GM23248 (cell line): ENCODE measurements around the gene GRIK5. TPM values are rescaled to one million over a fixed set of nuclear protein-coding genes. Genes with fewer than 3 reads are reported as not detected.

Experiments
- DNase-seq: peaks from one replicate; pipeline ENCODE4 v3.0.0-alpha.2; 2015
- H2AFZ ChIP-seq: fragments of 200-600 bp; sonication (generic); 2 replicates; pipeline ENCODE4 v1.6.1; 2016; ENCODE audit warnings: antibody characterized with exemption
- H3F3A ChIP-seq: fragments of 200-600 bp; sonication (generic); 2 replicates; pipeline ENCODE4 v1.6.1; 2016; ENCODE audit warnings: mild to moderate bottlenecking, antibody characterized with exemption, mixed run types; ENCODE audit not compliant: insufficient read depth
- H3K27ac ChIP-seq: fragments of 200-600 bp; sonication (generic); 2 replicates; pipeline ENCODE4 v1.5.1; 2016; ENCODE audit warnings: mild to moderate bottlenecking
- H3K27me3 ChIP-seq: fragments of 200-600 bp; sonication (generic); replicated peaks from 2 replicates; pipeline ENCODE4 v1.6.1; 2016; ENCODE audit warnings: mild to moderate bottlenecking; ENCODE audit not compliant: insufficient read depth
- H3K36me3 ChIP-seq: fragments of 200-600 bp; sonication (generic); 2 replicates; pipeline ENCODE4 v1.6.1; 2016; ENCODE audit warnings: low read depth, mild to moderate bottlenecking
- H3K4me1 ChIP-seq: fragments of 200-600 bp; sonication (generic); 2 replicates; pipeline ENCODE4 v1.6.1; 2016; ENCODE audit warnings: mild to moderate bottlenecking; ENCODE audit not compliant: insufficient read depth
- H3K4me2 ChIP-seq: fragments of 200-600 bp; sonication (generic); one replicate; pipeline ENCODE4 v1.6.1; 2016; ENCODE audit warnings: mild to moderate bottlenecking; ENCODE audit not compliant: unreplicated experiment
- H3K4me3 ChIP-seq: fragments of 200-600 bp; sonication (generic); 2 replicates; pipeline ENCODE4 v1.5.1; 2016; ENCODE audit warnings: mild to moderate bottlenecking
- H3K79me2 ChIP-seq: fragments of 200-600 bp; sonication (generic); 2 replicates; pipeline ENCODE4 v1.6.1; 2016; ENCODE audit warnings: mild to moderate bottlenecking; ENCODE audit not compliant: insufficient read depth
- H3K9ac ChIP-seq: fragments of 200-600 bp; sonication (generic); 2 replicates; pipeline ENCODE4 v1.6.1; 2016; ENCODE audit warnings: mild to moderate bottlenecking
- H3K9me2 ChIP-seq: fragments of 200-600 bp; sonication (generic); 2 replicates; pipeline ENCODE4 v1.6.1; 2016; ENCODE audit warnings: mixed run types, mild to moderate bottlenecking, moderate library complexity; ENCODE audit not compliant: insufficient read depth
- H3K9me3 ChIP-seq: fragments of 200-600 bp; sonication (generic); one replicate; pipeline ENCODE4 v1.6.1; 2017; ENCODE audit warnings: low read depth
- H4K20me1 ChIP-seq: fragments of 200-600 bp; sonication (generic); 2 replicates; pipeline ENCODE4 v1.6.0; 2016; ENCODE audit not compliant: insufficient read depth
- EZH2 ChIP-seq: fragments of 200-600 bp; sonication (generic); IDR thresholded peaks from 2 replicates; pipeline ENCODE4 v1.6.1; 2018; ENCODE audit warnings: antibody characterized with exemption, mild to moderate bottlenecking; ENCODE audit not compliant: insufficient read depth, poor library complexity, severe bottlenecking
- EZH2phosphoT487 ChIP-seq: fragments of 200-600 bp; sonication (generic); IDR thresholded peaks from 2 replicates; pipeline ENCODE4 v1.6.1; 2018; ENCODE audit warnings: antibody characterized with exemption, moderate library complexity, mild to moderate bottlenecking, low read depth; ENCODE audit not compliant: insufficient read depth
- WGBS, 2 experiments: methylation state at CpG; one replicate each; pipeline ENCODE4 v1.1.6; 2015 to 2017; ENCODE audit warnings: low lambda C conversion rate in 2 of 2, low coverage in 1 of 2; ENCODE audit errors: missing lambda C conversion rate in 2 of 2; 5-methylcytosine and 5-hydroxymethylcytosine counted together
- in situ Hi-C: fragments of 300-500 bp; cut with MboI; formaldehyde crosslinking; loops from 2 replicates; pipeline ENCODE4 v1.15.0; 2020
- polyA plus RNA-seq: library from polyadenylated mRNA; unstranded; fragments of >200 nt; fragmentation: Nextera tagmentation; extraction: Ambion mirVana; gene quantifications from 2 replicates; pipeline ENCODE4 v1.2.1, GENCODE V29; 2016
- total RNA-seq: library from RNA; depleted of rRNA; stranded (reverse); fragments of >200 nt; shearing (Covaris generic); gene quantifications from 2 replicates; pipeline ENCODE4 v1.2.3, GENCODE V29; 2014

Gene GRIK5
- total and polyA plus RNA-seq, 2 experiments from 2014 or later, result not detected

GRCh38 chr19:42115219-42115618, 45.2 kb upstream of the GRIK5 start:
- Histone ChIP-seq H3K9me3 (no peaks in the 10 kb centered on the region), H4K20me1 (no peaks in the 10 kb centered on the region), H3K27me3 (no peaks in the 10 kb centered on the region), H3K9me2 (no peaks in the 10 kb centered on the region), H3F3A (peaks cover 56% of the 10 kb centered on the region), H3K4me3 (no peak overlapping the region), H3K4me1 (peaks cover 45% of the 10 kb centered on the region), H3K9ac (no peak overlapping the region), H3K27ac (no peak overlapping the region; the same call in 1 of the 2 replicates), H2AFZ (no peak overlapping the region), H3K36me3 (no peaks in the 10 kb centered on the region), H3K4me2 (no peak overlapping the region), H3K79me2 (no peaks in the 10 kb centered on the region)
- WGBS, 2 experiments, result 82 to 84% methylated on average over 4 of the region's 4 CpGs
- peak; percentile 40 for DNase-seq
- TF ChIP-seq EZH2, result no peak
- TF ChIP-seq EZH2phosphoT487, result no peak
- in situ Hi-C loops, result no loop called here

GRCh38 chr19:42114412-42114811, 44.4 kb upstream of the GRIK5 start:
- in situ Hi-C loops, result no loop called here
- peak overlapping the region; percentile 55 for H3K4me3 ChIP-seq
- H3K4me1 ChIP-seq, result peaks cover 45% of the 10 kb centered on the region
- H3F3A ChIP-seq, result peaks cover 56% of the 10 kb centered on the region
- H3K9ac ChIP-seq, result peak overlapping the region; percentile 65
- TF ChIP-seq EZH2, result no peak
- no peak for TF ChIP-seq EZH2phosphoT487
- 63 to 68% methylated on average over 7 of the region's 7 CpGs for whole genome bisulfite sequencing, 2 experiments
- no peaks in the 10 kb centered on the region for H3K9me3 ChIP-seq
- H3K36me3 ChIP-seq, result no peaks in the 10 kb centered on the region
- no peak for DNase-seq
- H3K4me2 ChIP-seq, result peak overlapping the region; percentile 77
- H3K79me2 ChIP-seq, result no peaks in the 10 kb centered on the region
- no peak overlapping the region for H2AFZ ChIP-seq
- no peaks in the 10 kb centered on the region for H3K27me3 ChIP-seq
- H3K9me2 ChIP-seq, result no peaks in the 10 kb centered on the region
- H4K20me1 ChIP-seq, result no peaks in the 10 kb centered on the region
- H3K27ac ChIP-seq, result peak overlapping the region; percentile 90

- H3K9ac ChIP-seq, result peak overlapping the region; percentile 65
- no peaks in the 10 kb centered on the region for H4K20me1 ChIP-seq
- peak overlapping the region; percentile 45; the same call in 1 of the 2 replicates for H2AFZ ChIP-seq
- peak overlapping the region; percentile 55 for H3K4me3 ChIP-seq
- in situ Hi-C loops, result no loop called here
- no peaks in the 10 kb centered on the region for H3K9me2 ChIP-seq
- no peaks in the 10 kb centered on the region for H3K9me3 ChIP-seq
- H3K4me1 ChIP-seq, result peaks cover 50% of the 10 kb centered on the region
- peak overlapping the region; percentile 90 for H3K27ac ChIP-seq
- H3K4me2 ChIP-seq, result peak overlapping the region; percentile 77
- H3F3A ChIP-seq, result peaks cover 59% of the 10 kb centered on the region
- no peaks in the 10 kb centered on the region for H3K79me2 ChIP-seq
- H3K27me3 ChIP-seq, result no peaks in the 10 kb centered on the region
- 11 to 13% methylated on average over 10 of the region's 10 CpGs for WGBS, 2 experiments
- peak; percentile 98 for DNase-seq
- no peaks in the 10 kb centered on the region for H3K36me3 ChIP-seq
- TF ChIP-seq EZH2 (no peak), EZH2phosphoT487 (no peak)
Measured at GRCh38 chr19:42113641-42114348, 43.8 kb upstream of the GRIK5 start.

- no peaks in the 10 kb centered on the region for H3K27me3 ChIP-seq
- H3K27ac ChIP-seq, result peak overlapping the region; percentile 90
- peaks cover 59% of the 10 kb centered on the region for H3F3A ChIP-seq
- H4K20me1 ChIP-seq, result no peaks in the 10 kb centered on the region
- H3K36me3 ChIP-seq, result no peaks in the 10 kb centered on the region
- peak overlapping the region; percentile 38; the same call in 1 of the 2 replicates for H2AFZ ChIP-seq
- H3K4me3 ChIP-seq, result no peak overlapping the region
- no peaks in the 10 kb centered on the region for H3K9me3 ChIP-seq
- H3K4me1 ChIP-seq, result peaks cover 52% of the 10 kb centered on the region
- peak; percentile 64 for DNase-seq
- H3K4me2 ChIP-seq, result peak overlapping the region; percentile 30
- H3K79me2 ChIP-seq, result no peaks in the 10 kb centered on the region
- TF ChIP-seq EZH2phosphoT487, result no peak
- TF ChIP-seq EZH2, result no peak
- 53 to 59% methylated on average over 3 of the region's 3 CpGs for WGBS, 2 experiments
- in situ Hi-C loops, result no loop called here
- H3K9me2 ChIP-seq, result no peaks in the 10 kb centered on the region
- peak overlapping the region; percentile 58 for H3K9ac ChIP-seq
Measured at GRCh38 chr19:42111811-42112210, 41.8 kb upstream of the GRIK5 start.
